Measurements from ENCODE around the gene RNF13.
"Not testable (repeated sequence)": the region's sequence is repeated elsewhere in the genome, so short reads cannot be mapped to it uniquely, and the experiment has no call there.

The RNF13 gene

DNA sequence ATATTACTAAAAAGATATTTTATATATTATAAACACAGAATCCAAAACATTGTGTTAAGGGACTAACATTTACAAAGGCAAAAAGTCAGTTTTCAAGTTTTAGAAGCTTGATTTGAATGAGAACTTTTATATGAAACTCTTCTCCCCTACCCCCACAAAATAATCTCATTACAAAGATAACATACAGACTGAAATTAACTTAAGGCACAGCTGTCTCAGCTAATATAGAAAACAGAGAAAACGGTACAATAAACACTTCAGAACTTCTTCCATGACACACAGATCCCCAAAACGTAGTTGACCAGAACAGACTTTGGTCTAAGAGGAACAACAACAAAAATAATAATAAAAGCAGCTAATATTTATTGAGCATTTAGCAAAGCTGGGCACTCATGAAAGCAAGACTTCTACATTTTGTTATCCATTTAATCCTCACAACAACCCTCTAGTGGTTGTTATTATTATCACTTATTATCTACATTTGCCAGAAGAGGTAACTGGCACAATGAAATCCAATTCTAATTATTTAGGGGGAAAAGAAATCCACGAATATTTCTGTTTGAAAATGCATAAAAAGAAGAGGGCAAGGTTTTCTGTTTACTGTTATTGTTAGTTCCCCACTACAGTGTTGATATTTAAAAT lies 89.6 kb downstream of the RNF13 start:
- DNase-seq = no peak

DNA sequence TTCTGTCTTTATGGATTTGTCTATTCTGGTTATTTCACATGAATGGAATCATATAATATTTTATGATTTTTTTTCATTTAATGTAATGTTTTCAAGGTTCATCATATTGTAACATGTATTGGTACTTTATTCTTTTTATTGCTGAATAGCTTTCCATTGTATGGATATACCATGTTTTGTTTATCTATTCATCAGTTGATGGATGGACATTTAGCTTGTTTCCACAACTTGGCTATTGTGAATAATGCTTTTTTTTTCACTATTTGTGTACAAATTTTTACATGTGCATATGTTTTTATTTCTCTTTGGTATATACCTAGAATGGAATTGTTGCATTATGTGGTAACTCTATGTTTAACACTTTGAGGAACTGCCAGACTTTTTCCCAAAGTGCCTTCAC lies 93.0 kb downstream of the RNF13 start:
- no peak for DNase-seq

DNA sequence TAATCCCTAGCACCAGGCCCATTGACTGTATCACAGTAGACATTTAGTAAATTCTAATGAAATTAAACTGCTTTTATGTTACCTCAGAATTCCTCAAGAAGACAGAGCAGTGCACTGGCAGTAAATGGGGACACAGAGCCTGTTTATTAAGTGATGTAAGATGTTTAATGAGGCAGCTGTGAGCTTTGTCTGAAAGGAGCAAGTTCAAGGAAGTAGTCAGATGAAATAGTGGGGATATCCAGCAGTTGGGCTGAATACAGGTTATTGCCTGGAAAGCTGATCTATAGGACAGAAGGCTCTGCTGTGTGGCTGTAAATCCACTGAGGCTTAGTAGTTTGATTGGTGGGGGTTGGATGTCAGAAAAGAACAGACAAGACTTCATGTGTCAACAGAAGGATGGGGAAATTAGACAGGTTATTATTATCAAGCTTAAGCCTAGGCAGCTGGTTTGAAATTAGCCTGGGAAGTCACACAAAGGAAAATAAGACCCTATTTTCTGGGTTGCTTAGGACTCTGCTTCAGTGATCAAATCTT lies 95.5 kb downstream of the RNF13 start:
- DNase-seq = no peak

DNA sequence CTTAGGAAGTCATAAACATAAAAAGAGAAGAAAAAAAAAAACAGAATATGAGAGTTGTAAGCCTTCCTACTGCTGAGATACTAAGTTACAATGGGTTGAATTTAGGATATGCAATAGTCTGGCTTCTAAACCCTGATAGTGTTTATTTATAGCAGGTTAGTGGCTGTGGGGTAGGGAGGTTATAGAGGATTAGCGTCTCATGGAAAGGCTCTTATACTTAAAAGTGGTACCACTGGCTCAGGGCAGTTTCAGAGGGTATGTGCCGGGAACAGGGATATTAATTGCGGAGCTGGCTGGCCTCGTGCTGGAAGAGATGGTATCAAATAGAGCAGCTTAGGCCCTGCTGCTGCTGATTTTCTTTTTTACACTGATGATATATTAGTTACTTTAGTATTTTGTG lies 96.9 kb downstream of the RNF13 start:
- no peak for DNase-seq

DNA sequence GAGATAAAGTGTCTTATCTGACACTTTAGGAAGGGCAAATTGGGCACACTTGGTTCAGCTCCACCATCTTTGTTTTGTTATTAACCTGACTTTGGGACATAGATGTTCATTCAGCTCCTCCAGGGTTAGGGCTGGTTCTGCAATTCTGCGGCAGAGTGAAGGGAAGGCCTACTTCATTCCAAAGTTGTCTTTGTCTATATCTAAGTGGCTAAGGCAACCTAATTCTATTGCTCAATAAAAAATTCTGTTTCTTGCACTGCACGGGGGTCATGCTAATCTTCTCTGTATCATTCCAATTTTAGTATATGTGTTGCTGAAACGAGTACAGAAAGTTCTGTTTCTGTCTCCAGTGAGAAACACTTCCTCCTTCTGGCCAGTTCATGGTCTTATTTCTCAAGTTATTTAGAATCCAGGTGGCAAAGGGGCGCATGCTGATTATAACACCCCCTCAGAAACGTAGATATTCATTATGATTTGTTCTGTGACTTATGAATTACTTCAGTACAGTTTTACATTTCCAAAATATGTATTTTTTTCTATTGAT lies 104.2 kb downstream of the RNF13 start:
- no peak for DNase-seq

- DNase-seq = no peak
Measured at GRCh38 chr3:149919509-149919908, 106.5 kb downstream of the RNF13 start.

DNA sequence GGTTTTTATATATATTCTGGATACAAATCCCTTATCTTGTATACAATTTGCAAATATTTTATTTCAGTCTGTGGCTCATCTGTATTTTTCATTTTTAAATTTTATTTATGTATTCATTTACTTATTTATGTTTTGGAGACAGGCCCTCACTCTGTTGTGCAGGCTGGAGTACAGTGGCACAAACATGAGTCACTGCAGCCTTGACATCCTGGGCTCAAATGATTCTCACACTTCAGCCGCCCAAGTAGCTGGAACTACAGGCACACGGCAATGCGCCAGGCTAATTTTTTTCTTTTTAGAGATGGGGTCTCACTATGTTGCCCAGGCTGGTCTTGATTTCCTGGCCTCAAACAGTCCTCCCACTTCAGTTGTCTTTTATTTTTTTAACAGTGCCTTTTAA lies 107.1 kb downstream of the RNF13 start:
- no peak for DNase-seq

DNA sequence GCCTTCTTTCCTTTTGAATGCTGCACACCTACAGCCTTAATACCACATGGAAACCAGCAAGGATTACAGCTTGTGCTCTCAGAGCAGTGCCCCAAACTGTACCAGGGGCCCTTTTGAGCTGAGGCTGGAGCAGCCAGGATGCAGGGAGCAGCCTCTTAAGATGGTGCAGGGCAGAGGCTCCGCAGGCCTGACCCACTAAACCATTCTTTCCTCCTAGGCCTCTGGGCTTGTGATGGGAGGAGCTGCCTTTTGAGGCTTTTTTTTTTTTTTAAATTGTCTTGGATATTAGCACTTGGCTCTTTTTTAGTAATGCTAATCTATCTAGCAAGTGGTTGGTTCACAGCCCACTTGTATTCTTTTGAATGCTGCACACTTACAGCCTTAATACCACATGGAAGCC lies 120.0 kb downstream of the RNF13 start:
- no peak for DNase-seq

DNA sequence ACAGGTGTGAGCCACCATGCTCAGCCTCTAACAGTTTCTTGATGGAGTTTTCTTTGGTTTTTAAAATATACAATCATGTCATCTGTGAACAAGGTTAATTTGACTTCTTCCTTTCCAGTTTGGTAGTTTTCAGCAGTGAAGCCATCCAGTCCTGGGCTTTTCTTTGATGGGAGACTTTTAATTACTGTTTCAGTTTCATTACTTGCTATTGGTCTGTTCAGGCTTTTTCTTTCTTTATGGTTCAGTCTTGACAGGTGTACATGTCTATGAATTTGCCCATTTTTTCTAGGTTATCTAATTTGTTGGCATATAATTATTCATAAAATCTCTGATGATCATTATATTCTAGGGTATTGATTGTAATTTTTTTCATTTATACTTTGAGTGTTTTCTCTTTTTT lies 120.8 kb downstream of the RNF13 start:
- DNase-seq = no peak

GRCh38 chr3:149934524-149934923 lies 121.5 kb downstream of the RNF13 start:
- DNase-seq = no peak

DNA sequence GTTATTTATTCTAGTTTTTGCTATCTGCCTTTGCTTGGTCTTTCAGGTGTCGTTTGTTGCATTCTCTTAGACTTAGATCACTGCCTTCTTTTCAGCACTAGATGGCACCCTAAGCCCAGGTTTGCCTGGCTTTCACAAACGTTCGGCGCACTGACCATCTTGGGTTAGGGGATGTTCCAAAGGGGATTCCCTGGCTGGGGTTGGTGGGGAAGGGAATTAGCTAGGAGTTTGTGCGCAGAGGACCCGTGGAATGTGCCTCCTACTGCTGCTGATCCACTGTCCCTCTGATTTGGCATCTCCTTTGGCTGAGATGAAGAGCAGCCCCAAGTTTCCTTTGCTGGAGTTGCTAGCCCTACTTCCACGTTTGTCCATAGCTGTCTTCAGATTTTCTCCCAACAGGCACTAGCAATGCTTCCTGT lies 123.8 kb downstream of the RNF13 start:
- no peak for DNase-seq

- not testable (repeated sequence) for DNase-seq
Measured at GRCh38 chr3:149938392-149939055, 125.5 kb downstream of the RNF13 start.

- no peak for DNase-seq
Measured at GRCh38 chr3:149941186-149941585, 128.2 kb downstream of the RNF13 start.

GRCh38 chr3:149941946-149942345 lies 128.9 kb downstream of the RNF13 start:
- no peak for DNase-seq

- DNase-seq = no peak
Measured at GRCh38 chr3:149942409-149942808, 129.4 kb downstream of the RNF13 start.

DNA sequence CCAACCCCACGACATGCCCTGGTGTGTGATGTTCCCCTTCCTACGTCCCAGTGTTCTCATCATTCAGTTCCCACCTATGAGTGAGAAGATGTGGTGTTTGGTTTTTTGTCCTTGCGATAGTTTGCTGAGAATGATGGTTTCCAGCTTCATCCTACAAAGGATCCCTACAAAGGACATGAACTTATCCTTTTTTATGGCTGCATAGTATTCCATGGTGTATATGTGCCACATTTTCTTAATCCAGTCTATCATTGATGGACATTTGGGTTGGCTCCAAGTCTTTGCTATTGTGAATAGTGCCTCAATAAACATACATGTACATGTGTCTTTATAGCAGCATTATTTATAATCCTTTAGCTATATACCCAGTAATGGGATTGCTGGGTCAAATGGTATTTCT lies 131.0 kb downstream of the RNF13 start:
- DNase-seq = not testable (repeated sequence)

DNA sequence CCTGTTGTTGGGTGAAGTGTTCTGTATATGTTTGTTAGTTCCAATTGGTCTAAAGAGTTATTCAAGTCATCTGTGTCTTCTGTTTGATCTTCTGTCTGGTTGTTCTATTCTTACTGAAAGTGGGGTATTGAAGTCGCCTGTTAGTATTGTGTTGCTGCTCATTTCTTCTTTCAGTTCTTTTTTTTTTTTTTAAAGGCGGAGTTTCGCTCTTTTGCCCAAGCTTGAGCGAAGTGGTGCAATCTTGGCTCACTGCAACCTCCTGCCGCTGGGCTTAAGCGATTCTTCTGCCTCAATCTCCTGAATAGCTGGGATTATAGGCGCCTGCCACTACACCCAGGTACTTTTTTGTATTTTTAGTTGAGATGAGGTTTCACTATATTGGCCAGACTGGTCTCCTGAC lies 134.2 kb downstream of the RNF13 start:
- DNase-seq = no peak

DNA sequence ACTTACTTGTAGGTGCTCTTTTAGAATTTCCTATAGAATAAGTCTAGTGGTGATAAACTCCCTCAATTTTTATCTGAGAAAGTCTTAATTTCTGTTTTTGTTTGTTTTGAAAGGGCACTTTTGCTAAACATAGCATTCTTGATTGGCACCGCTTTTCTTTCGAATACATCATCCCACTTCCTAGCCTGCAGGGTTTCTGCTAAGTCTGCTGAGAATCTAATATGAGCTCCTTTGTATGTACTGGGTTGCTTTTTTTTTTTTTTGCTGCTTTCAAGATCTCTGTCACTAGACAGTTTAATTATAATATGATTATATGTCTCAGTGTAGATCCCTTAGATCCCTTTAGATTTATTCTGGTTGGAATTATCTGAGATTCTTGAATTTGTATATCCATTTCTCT lies 136.2 kb downstream of the RNF13 start:
- no peak for DNase-seq

GRCh38 chr3:149954812-149955211 lies 141.8 kb downstream of the RNF13 start:
- no peak for DNase-seq

DNA sequence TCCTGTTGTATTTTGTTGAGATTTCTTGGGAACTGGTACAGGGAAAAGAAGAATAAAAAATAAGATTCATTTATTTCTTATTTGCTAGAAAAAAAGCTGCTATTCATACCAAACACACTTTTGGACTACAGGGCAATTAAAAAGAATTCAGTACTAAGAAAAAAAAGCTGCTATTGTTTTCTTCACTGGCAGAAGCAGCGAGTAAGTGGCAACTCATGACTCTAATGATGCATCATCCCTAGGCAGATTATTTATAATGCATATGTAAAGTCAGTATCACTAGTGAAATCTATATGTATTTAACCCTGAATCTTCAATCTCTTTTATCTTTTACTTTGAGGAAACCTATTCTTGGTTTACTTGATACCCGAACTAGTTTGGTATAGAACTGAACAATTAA lies 142.4 kb downstream of the RNF13 start:
- DNase-seq = no peak

DNA sequence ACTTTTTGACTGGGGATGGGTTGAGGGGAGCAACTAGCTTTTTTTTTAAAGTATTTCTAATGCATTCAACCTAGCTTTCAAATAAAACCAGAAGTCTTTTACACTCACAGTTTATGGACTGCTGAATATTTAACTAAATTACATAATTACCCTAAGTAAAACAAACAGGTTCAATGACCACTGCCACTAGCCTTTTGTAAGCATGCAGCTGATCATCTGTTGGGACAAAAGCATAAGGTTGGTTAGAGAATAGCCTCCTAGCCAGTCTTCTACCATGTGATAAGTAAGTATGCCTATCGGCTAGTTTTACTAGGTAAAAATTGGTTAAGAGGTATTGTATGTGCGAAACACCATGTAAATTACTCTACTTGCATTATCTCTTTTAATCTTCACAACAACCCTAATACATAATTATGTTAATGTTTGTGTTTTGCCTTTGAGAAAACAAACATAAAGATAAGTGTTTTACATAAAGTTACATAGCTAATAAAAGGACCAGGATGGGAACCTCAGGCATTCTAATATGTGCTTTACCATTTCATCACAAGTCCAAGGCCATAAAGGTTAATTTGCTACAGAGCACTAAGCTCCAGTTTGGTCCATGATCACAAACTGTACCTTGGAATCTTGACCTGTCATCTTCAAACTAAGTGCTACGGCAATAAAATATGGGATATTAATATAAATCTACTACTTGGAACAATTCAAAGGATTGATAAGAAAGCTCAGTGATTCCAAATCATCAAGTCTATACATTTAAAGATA lies 144.5 kb downstream of the RNF13 start:
- no peak for DNase-seq

DNA sequence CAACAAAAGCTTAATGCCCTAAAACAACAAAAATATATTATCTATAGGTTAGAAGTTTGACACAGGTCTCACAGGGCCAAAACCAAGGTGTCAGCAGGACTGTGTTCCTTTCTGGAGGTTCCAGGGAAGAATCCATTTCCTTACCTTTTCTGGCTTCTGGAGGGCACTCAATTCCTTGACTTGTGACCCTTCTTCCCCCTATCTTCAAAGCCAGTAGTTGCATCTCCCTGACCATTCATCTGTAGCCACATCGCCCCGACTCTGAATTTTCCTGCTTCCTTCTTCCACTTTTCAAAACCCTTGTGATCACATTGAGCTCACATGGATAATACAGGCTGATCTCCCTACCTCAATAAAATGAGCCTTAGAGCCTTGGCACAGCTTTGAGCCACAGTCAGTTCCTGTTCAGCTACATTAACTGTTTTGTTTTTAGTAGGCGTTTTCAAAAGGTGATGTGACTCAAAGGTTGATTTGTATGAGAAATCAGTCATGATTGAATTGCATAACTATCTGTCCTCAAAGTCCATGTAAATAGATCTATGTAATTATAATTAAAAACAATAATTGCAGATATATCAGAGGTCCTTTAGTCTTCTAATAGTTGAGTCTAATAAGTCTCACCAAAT lies 145.3 kb downstream of the RNF13 start:
- no peak for DNase-seq

- DNase-seq = no peak
Measured at GRCh38 chr3:149959443-149959842, 146.4 kb downstream of the RNF13 start.
